Hematopoietic multipotent progenitor cell (in vitro differentiated cells): ENCODE measurements around the gene EPB41L2. TPM values are rescaled to one million over a fixed set of nuclear protein-coding genes. Genes with fewer than 3 reads are reported as not detected.
"Not testable (repeated sequence)": the region's sequence is repeated elsewhere in the genome, so short reads cannot be mapped to it uniquely, and the experiment has no call there.

Experiments
- DNase-seq, 3 donors: peaks; one replicate each; pipeline ENCODE4 v3.0.0-alpha.2; 2011 to 2015; ENCODE audit warnings: low read depth in 2 of 3, low spot score in 2 of 3
- total RNA-seq: library from RNA; depleted of rRNA; stranded (reverse); fragments of >200 nt; gene quantifications from one replicate; pipeline ENCODE4 v1.2.3, GENCODE V29; 2012

Gene EPB41L2
- total RNA-seq, 1 donor, result 7.5 TPM

GRCh38 chr6:130923350-130923749, 139.7 kb downstream of the EPB41L2 start:
- no peak for DNase-seq

GRCh38 chr6:130922922-130923321, 140.1 kb downstream of the EPB41L2 start:
- DNase-seq, result no peak

- DNase-seq, result no peak
These were observed 142.1 kb downstream of the EPB41L2 start for GRCh38 chr6:130920969-130921368.

GRCh38 chr6:130918171-130918570, 144.9 kb downstream of the EPB41L2 start:
- DNase-seq, result no peak

- not testable (repeated sequence) for DNase-seq
These were observed 147.4 kb downstream of the EPB41L2 start for GRCh38 chr6:130915606-130916005.

GRCh38 chr6:130913120-130913519, 149.9 kb downstream of the EPB41L2 start:
- DNase-seq, result peak in 2 of 3 donors; percentile 9 to 69

GRCh38 chr6:130912434-130912833, 150.6 kb downstream of the EPB41L2 start:
- DNase-seq, result no peak

GRCh38 chr6:130908958-130909357, 154.1 kb downstream of the EPB41L2 start:
- no peak for DNase-seq

GRCh38 chr6:130908188-130908587, 154.9 kb downstream of the EPB41L2 start:
- no peak for DNase-seq

GRCh38 chr6:130907687-130908086, 155.4 kb downstream of the EPB41L2 start:
- no peak for DNase-seq

- no peak for DNase-seq
These were observed 156.2 kb downstream of the EPB41L2 start for GRCh38 chr6:130906736-130907381.

GRCh38 chr6:130903602-130904001, 159.4 kb downstream of the EPB41L2 start:
- DNase-seq, result no peak

GRCh38 chr6:130903007-130903406, 160.0 kb downstream of the EPB41L2 start:
- DNase-seq, result no peak

GRCh38 chr6:130900913-130901312, 162.1 kb downstream of the EPB41L2 start:
- no peak for DNase-seq

GRCh38 chr6:130896249-130896648, 166.8 kb downstream of the EPB41L2 start:
- DNase-seq, result no peak

- no peak for DNase-seq
These were observed 167.5 kb downstream of the EPB41L2 start for GRCh38 chr6:130895516-130895915.

GRCh38 chr6:130893766-130894165, 169.3 kb downstream of the EPB41L2 start:
- DNase-seq, result no peak

- peak in 1 of 3 donors; percentile 9 for DNase-seq
These were observed 169.8 kb downstream of the EPB41L2 start for GRCh38 chr6:130893277-130893676.

GRCh38 chr6:130890521-130890971, 172.5 kb downstream of the EPB41L2 start:
- DNase-seq, result no peak

- no peak for DNase-seq
These were observed 173.6 kb downstream of the EPB41L2 start for GRCh38 chr6:130889423-130889822.

- DNase-seq, result no peak
These were observed 174.8 kb downstream of the EPB41L2 start for GRCh38 chr6:130888246-130888645.

- no peak for DNase-seq
These were observed 176.1 kb downstream of the EPB41L2 start for GRCh38 chr6:130886966-130887365.
